ENCODE measurements around the gene LEF1.

Gene LEF1

GRCh38 chr4:108156391-108156790, 12.3 kb downstream of the LEF1 start:
- TF ChIP-seq REST (IDR thresholded peaks at IDR 0.05; ENCODE audit: insufficient read depth in 1 of 2, low read depth in 2 of 2, low read length in 2 of 2) (no peak), TAF1 (IDR thresholded peaks at IDR 0.05; ENCODE audit: borderline replicate concordance, insufficient read depth, low read length) (no peak), POLR2AphosphoS5 (IDR thresholded peaks at IDR 0.05; ENCODE audit: low read depth, low read length) (no peak), SIN3A (IDR thresholded peaks at IDR 0.05; ENCODE audit: borderline replicate concordance, insufficient read depth, low read length) (no peak), FOXP2 (optimal IDR thresholded peaks at IDR 0.05; ENCODE audit: borderline replicate concordance, extremely low read depth, extremely low read length, insufficient read depth) (no peak)

GRCh38 chr4:108155373-108155772, 13.4 kb downstream of the LEF1 start:
- no peak for TF ChIP-seq TAF1 (IDR thresholded peaks at IDR 0.05; ENCODE audit: borderline replicate concordance, insufficient read depth, low read length)

- no peak for TF ChIP-seq POLR2AphosphoS5 (IDR thresholded peaks at IDR 0.05; ENCODE audit: low read depth, low read length)
- no peak for TF ChIP-seq TAF1 (IDR thresholded peaks at IDR 0.05; ENCODE audit: borderline replicate concordance, insufficient read depth, low read length)
- TF ChIP-seq FOXP2 (optimal IDR thresholded peaks at IDR 0.05; ENCODE audit: borderline replicate concordance, extremely low read depth, extremely low read length, insufficient read depth) = no peak
- no peak for TF ChIP-seq SIN3A (IDR thresholded peaks at IDR 0.05; ENCODE audit: borderline replicate concordance, insufficient read depth, low read length)
- TF ChIP-seq REST (IDR thresholded peaks at IDR 0.05; ENCODE audit: insufficient read depth in 1 of 2, low read depth in 2 of 2, low read length in 2 of 2) = no peak
These were observed 15.8 kb downstream of the LEF1 start for GRCh38 chr4:108152980-108153379.

GRCh38 chr4:108149588-108150380, 18.9 kb downstream of the LEF1 start:
- no peak for TF ChIP-seq SIN3A (IDR thresholded peaks at IDR 0.05; ENCODE audit: borderline replicate concordance, insufficient read depth, low read length)
- TF ChIP-seq FOXP2 (optimal IDR thresholded peaks at IDR 0.05; ENCODE audit: borderline replicate concordance, extremely low read depth, extremely low read length, insufficient read depth) = no peak
- TF ChIP-seq POLR2AphosphoS5 (IDR thresholded peaks at IDR 0.05; ENCODE audit: low read depth, low read length) = no peak
- no peak for TF ChIP-seq TAF1 (IDR thresholded peaks at IDR 0.05; ENCODE audit: borderline replicate concordance, insufficient read depth, low read length)
- no peak for TF ChIP-seq REST (IDR thresholded peaks at IDR 0.05; ENCODE audit: insufficient read depth in 1 of 2, low read depth in 2 of 2, low read length in 2 of 2)

GRCh38 chr4:108148316-108148715, 20.4 kb downstream of the LEF1 start:
- TF ChIP-seq POLR2AphosphoS5 (IDR thresholded peaks at IDR 0.05; ENCODE audit: low read depth, low read length) (no peak), SIN3A (IDR thresholded peaks at IDR 0.05; ENCODE audit: borderline replicate concordance, insufficient read depth, low read length) (no peak), TAF1 (IDR thresholded peaks at IDR 0.05; ENCODE audit: borderline replicate concordance, insufficient read depth, low read length) (no peak), REST (IDR thresholded peaks at IDR 0.05; ENCODE audit: insufficient read depth in 1 of 2, low read depth in 2 of 2, low read length in 2 of 2) (no peak), FOXP2 (optimal IDR thresholded peaks at IDR 0.05; ENCODE audit: borderline replicate concordance, extremely low read depth, extremely low read length, insufficient read depth) (no peak)

All from PFSK-1 (cell line).